Ovary (tissue), 9 donors: ENCODE results near the gene CCDC13. TPM values are rescaled to one million over a fixed set of nuclear protein-coding genes. Genes with fewer than 3 reads are reported as not detected.

Experiments
- DNase-seq, 5 donors: peaks; one replicate each; pipeline ENCODE4 v3.0.0-alpha.2; 2019 to 2020
- H3K27ac ChIP-seq, 2 donors: fragments of 200-600 bp; one replicate each; pipeline versions ENCODE4 v1.5.1 to v1.8.0; 2019 to 2022
- H3K27me3 ChIP-seq: fragments of 200-600 bp; one replicate; pipeline ENCODE4 v1.8.0; 2022
- H3K36me3 ChIP-seq: fragments of 200-600 bp; sonication (generic); one replicate; pipeline ENCODE4 v1.5.1; 2019
- H3K4me1 ChIP-seq: one replicate; pipeline ENCODE4 v1.8.1; 2013; ENCODE audit warnings: mild to moderate bottlenecking, moderate library complexity; ENCODE audit not compliant: insufficient read depth
- H3K4me3 ChIP-seq: fragments of 200-600 bp; sonication (generic); one replicate; pipeline ENCODE4 v1.5.1; 2017
- H3K9me3 ChIP-seq, 2 donors: fragments of 200-600 bp in 1 of 2; sonication (generic) in 1 of 2; one replicate each; pipeline versions ENCODE4 v1.5.1 to v1.8.1; 2013 to 2019; ENCODE audit warnings: mild to moderate bottlenecking in 1 of 2, moderate library complexity in 1 of 2
- EP300 ChIP-seq: sonication (generic); formaldehyde crosslinking; IDR thresholded peaks from one replicate; pipeline ENCODE4 v1.6.1; 2017; ENCODE audit warnings: antibody characterized with exemption
- POLR2A ChIP-seq: fragments of 450-650 bp; IDR thresholded peaks from one replicate; pipeline ENCODE4 v1.6.1; 2017; ENCODE audit warnings: antibody characterized with exemption, mild to moderate bottlenecking, moderate library complexity
- WGBS, 3 donors: extraction: QIAGEN DNeasy Blood & Tissue Kit in 1 of 3; methylation state at CpG; one replicate each; pipeline versions ENCODE4 v1.1.5 to v1.1.7; 2013 to 2017; 5-methylcytosine and 5-hydroxymethylcytosine counted together
- intact Hi-C, 4 donors: fragments of 100-400 bp; cut with DNase I; formaldehyde crosslinking; loops; one replicate each; pipeline versions ENCODE4 v1.11.0 to v1.15.1; 2022 to 2023
- polyA plus RNA-seq, 2 donors: library from polyadenylated mRNA; stranded (reverse); fragments of 200-250 nt in 1 of 2; fragments of 350-450 nt in 1 of 2; fragmentation: Illumina TruSeq in 1 of 2; extraction: RNeasy Lipid Tissue Mini Kit (QIAGEN cat#74804) in 1 of 2; gene quantifications; one replicate each; pipeline ENCODE4 v1.2.3, GENCODE V29; 2013 to 2014
- total RNA-seq, 7 donors: library from RNA; depleted of rRNA in 2 of 7; stranded (reverse); fragments of >200 nt in 2 of 7; fragmentation: NEBNext Ultra II Directional in 3 of 7; extraction: Animal tissue kit (Norgen Biotek cat#: 25700) in 3 of 7; gene quantifications; one replicate each; pipeline versions ENCODE4 v1.1.0 to v1.2.4, GENCODE V29; 2016 to 2023
- TF ChIP-seq, protein P1 (sequence below), 3 donors: fragments of 450-650 bp in 2 of 3; fragments of 200-600 bp in 1 of 3; IDR thresholded peaks; one replicate each; pipeline versions ENCODE4 v1.5.1 to v1.8.0; 2016 to 2022; ENCODE audit warnings: antibody characterized with exemption in 3 of 3, mild to moderate bottlenecking in 1 of 3
- donor health status: DM: no; HTN: no; CAD: no; lungs with moderate emphysema.
- donor health status: DM: no; HTN: no; CAD: no.
- donor health status: Bipolar disorder and iron deficiency.
- donor health status: DM: yes; HTN: yes; CAD: no.
- donor health status: DM: no; HTN: no; CAD: no.
- donor health status: DM: yes; HTN: yes; CAD: no.

CCDC13 gene
- total and polyA plus RNA-seq, 9 donors, result 0.24 to 5.7 (median 0.75) TPM

DNA sequence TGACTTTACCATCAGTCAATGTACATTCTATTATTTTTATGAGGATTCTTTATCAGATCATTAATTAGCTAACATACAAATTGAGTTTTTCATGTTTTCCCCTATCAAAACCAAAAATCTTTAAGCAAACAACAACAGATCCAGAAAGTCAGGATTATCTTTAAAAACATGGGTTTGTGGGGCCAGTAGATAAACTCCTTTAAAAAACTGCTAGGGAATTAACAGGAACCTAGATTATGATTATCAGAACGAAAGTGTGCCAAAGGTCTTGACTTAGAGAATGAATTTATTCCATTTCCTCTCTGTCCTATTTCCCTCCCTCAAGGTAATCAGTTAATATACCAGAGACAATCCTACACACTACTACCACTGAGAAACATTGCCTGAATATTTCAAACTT is 13.2 kb upstream of the CCDC13 start:
- Histone ChIP-seq H3K27ac (no peak overlapping the region), H3K4me3 (no peak overlapping the region), H3K27me3 (no peaks in the 10 kb centered on the region), H3K4me1 (no peaks in the 10 kb centered on the region), H3K9me3 (no peaks in the 10 kb centered on the region), H3K36me3 (no peaks in the 10 kb centered on the region)
- DNase-seq, result no peak
- TF ChIP-seq POLR2A (no peak), EP300 (no peak)
- TF ChIP-seq, protein P1, sequence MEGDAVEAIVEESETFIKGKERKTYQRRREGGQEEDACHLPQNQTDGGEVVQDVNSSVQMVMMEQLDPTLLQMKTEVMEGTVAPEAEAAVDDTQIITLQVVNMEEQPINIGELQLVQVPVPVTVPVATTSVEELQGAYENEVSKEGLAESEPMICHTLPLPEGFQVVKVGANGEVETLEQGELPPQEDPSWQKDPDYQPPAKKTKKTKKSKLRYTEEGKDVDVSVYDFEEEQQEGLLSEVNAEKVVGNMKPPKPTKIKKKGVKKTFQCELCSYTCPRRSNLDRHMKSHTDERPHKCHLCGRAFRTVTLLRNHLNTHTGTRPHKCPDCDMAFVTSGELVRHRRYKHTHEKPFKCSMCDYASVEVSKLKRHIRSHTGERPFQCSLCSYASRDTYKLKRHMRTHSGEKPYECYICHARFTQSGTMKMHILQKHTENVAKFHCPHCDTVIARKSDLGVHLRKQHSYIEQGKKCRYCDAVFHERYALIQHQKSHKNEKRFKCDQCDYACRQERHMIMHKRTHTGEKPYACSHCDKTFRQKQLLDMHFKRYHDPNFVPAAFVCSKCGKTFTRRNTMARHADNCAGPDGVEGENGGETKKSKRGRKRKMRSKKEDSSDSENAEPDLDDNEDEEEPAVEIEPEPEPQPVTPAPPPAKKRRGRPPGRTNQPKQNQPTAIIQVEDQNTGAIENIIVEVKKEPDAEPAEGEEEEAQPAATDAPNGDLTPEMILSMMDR (IDR thresholded peaks at IDR 0.05), result no peak
- intact Hi-C loops, result loop anchor here in 2 of 4 donors (10.0 kb wide), 2 partner anchors 49 to 59 kb away; no protein-coding TSS in a partner anchor
- WGBS, 3 donors, result 56 to 71% (median 57%) methylated on average over 1 of the region's 1 CpG

DNA sequence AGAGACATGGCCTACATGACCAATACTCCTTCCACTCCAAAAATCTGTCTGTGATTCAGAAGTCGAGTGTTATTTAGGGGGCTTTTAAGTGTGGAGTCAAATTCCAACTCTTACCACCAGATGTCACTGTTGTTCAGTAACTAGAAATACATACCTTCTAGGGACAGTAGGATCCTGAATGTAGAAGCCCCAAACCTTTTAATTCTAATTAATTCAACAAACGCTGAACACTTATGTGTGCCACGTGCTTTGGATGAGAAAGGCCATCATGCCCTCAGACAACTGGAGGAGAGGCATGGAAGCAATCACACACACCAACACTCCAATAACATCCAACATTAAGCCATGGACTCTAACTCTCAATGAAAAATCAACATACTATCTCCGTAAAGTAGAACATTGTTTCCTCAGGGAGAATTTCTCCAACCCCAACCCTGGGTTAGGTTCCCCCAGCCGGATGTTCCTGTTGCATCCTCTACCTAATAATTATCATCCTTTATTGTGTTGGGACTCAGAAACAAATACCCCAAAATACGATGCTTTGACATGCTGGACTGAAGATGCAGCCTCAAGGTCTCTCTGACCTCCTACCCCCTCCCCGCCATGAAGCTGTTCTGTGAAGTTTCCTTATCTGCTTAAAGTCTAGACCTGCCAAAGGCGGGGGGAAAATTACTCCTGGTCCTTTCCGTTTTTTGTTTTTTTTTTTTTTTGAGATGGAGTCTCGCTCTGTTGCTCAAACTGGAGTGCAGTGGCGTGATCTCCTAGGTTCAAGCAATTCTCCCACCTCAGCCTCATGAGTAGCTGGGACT is 8.0 kb upstream of the CCDC13 start:
- Histone ChIP-seq H3K4me1 (no peaks in the 10 kb centered on the region), H3K4me3 (no peak overlapping the region), H3K27me3 (no peaks in the 10 kb centered on the region), H3K36me3 (no peaks in the 10 kb centered on the region), H3K9me3 (no peaks in the 10 kb centered on the region), H3K27ac (no peak overlapping the region)
- intact Hi-C loops, result loop anchor here (2.0 to 10.0 kb wide), 5 partner anchors 54 to 101 kb away; no protein-coding TSS in a partner anchor
- 39 to 47% (median 46%) methylated on average over 11 of the region's 11 CpGs for WGBS, 3 donors
- DNase-seq, result no peak
- TF ChIP-seq EP300, result no peak
- no peak for TF ChIP-seq POLR2A
- TF ChIP-seq, protein P1 (IDR thresholded peaks at IDR 0.05), result peak; percentile 58 to 78 (median 71)

DNA sequence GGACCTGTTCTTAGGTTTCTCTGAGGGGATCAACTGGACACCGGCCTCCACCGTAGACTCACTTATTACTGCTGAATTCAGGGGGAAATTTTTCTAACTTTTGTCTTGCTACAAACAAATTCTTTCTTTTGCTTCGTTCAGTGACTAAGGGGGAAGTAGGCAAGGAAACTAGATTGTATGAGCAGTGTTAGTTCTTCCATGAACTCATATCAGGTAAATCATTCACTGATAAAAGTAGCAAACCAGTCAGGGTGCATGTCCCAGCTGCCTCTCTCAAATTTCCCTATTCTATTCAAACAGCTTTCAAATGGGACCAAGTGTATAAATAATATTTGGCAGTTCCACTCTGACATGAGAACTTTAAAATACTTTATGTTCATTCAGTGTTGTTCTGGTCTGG is 7.3 kb upstream of the CCDC13 start:
- intact Hi-C loops, result loop anchor here (2.0 to 10.0 kb wide), 5 partner anchors 54 to 102 kb away; no protein-coding TSS in a partner anchor
- Histone ChIP-seq H3K27me3 (no peaks in the 10 kb centered on the region), H3K4me1 (no peaks in the 10 kb centered on the region), H3K36me3 (no peaks in the 10 kb centered on the region), H3K9me3 (no peaks in the 10 kb centered on the region), H3K27ac (no peak overlapping the region), H3K4me3 (no peak overlapping the region)
- TF ChIP-seq, protein P1 (IDR thresholded peaks at IDR 0.05), result no peak
- TF ChIP-seq EP300 (no peak), POLR2A (no peak)
- 75 to 78% (median 76%) methylated on average over 3 of the region's 3 CpGs for WGBS, 3 donors
- DNase-seq, result no peak

DNA sequence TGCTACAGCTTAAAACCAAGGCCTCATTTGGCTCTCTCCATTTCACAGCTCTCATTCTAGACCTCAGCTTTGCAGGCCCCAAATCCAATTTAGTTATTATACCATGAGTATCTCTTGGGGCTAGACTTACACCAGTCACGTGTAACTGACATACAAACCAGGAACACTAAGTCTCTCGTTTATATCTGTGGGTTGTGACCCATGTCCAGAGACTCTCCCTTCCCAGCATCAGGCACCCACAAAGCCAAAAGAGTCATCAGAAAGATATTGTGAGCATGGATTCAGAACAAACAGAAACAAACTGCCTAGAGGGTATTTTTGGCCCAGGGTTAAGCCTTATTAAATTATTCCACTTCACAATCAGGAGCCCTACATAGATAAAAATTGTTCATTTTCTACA is 5.6 kb upstream of the CCDC13 start:
- Histone ChIP-seq H3K9me3 (no peaks in the 10 kb centered on the region), H3K36me3 (no peaks in the 10 kb centered on the region), H3K4me1 (no peaks in the 10 kb centered on the region), H3K27me3 (no peaks in the 10 kb centered on the region), H3K27ac (no peak overlapping the region), H3K4me3 (no peak overlapping the region)
- TF ChIP-seq POLR2A (no peak), EP300 (peak; percentile 56)
- TF ChIP-seq, protein P1 (IDR thresholded peaks at IDR 0.05), result no peak
- intact Hi-C loops, result no loop called here
- DNase-seq, result no peak
- 36 to 61% (median 42%) methylated on average over 2 of the region's 2 CpGs for WGBS, 3 donors
